Ovary (tissue), 3 donors: Measurements from ENCODE around the gene SLC25A25.

Experiments used
- CTCF ChIP-seq, 3 donors: fragments of 450-650 bp in 2 of 3; fragments of 200-600 bp in 1 of 3; IDR thresholded peaks; one replicate each; pipeline versions ENCODE4 v1.5.1 to v1.8.0; 2016 to 2022; ENCODE audit warnings: antibody characterized with exemption in 3 of 3, mild to moderate bottlenecking in 1 of 3
- EP300 ChIP-seq: sonication (generic); formaldehyde crosslinking; IDR thresholded peaks from one replicate; pipeline ENCODE4 v1.6.1; 2017; ENCODE audit warnings: antibody characterized with exemption
- POLR2A ChIP-seq: fragments of 450-650 bp; IDR thresholded peaks from one replicate; pipeline ENCODE4 v1.6.1; 2017; ENCODE audit warnings: antibody characterized with exemption, mild to moderate bottlenecking, moderate library complexity
- donor health status: DM: no; HTN: no; CAD: no.

- TF ChIP-seq CTCF (IDR thresholded peaks at IDR 0.05) (no peak), POLR2A (no peak), EP300 (no peak)
Observed at GRCh38 chr9:128094950-128095544, 27.0 kb downstream of the SLC25A25 start.
